K562 (cell line): ENCODE results near the gene ZNF598. TPM values are rescaled to one million over a fixed set of nuclear protein-coding genes. Genes with fewer than 3 reads are reported as not detected.
A peak's percentile ranks its signal among the peaks of the same experiment; 100 is the strongest.

Experiments
- ATAC-seq: fragments of 200-7000 bp; cut with Tn5 transposase; 3 replicates; pipeline ENCODE4 v1.9.1; 2020; ENCODE audit warnings: moderate library complexity
- BruUV-seq: library from RNA; stranded (reverse); fragments of 400-500 nt; replicated peaks from 2 replicates; lab custom pipeline; 2021; lab: Mats Ljungman, UMichigan
- CTCF ChIA-PET: fragments of 300-600 bp; formaldehyde crosslinking; extraction: SDS; loops from one replicate; lab custom pipeline; 2021; ENCODE audit warnings: low intra/inter-chr PET ratio; lab: Yijun Ruan, JAX
- POLR2A ChIA-PET: fragments of 300-600, 350-650 bp; sonication (Branson Sonifier 250); formaldehyde crosslinking; extraction: SDS; loops from one replicate; lab custom pipeline; 2021; ENCODE audit warnings: antibody characterized with exemption, inconsistent platforms; lab: Yijun Ruan, JAX
- DNase-seq, 4 experiments: peaks; one replicate each; pipeline versions ENCODE4 v3.0.0 to v3.0.0-alpha.2; 2011 to 2018; ENCODE audit warnings: low spot score in 3 of 4, mixed read lengths in 3 of 4; ENCODE audit errors: extremely low read depth in 1 of 4
- FAIRE-seq: peaks from 2 replicates; lab custom pipeline; 2011; peaks lifted over from hg19 to GRCh38; lab: Jason Lieb, UNC
- H2AFZ ChIP-seq: 2 replicates; pipeline ENCODE4 v1.6.0; 2011; ENCODE audit warnings: low read depth, low read length, control low read depth, inconsistent platforms
- H3K27ac ChIP-seq: fragments of 200-600 bp; 3 replicates; pipeline ENCODE4 v1.8.0; 2011; ENCODE audit warnings: low read depth, mild to moderate bottlenecking, control low read depth, inconsistent platforms, low read length, moderate library complexity, mixed read lengths; ENCODE audit errors: extremely low read depth
- H3K27me3 ChIP-seq, 2 experiments: fragments of 300-600 bp in 1 of 2; 2 replicates in 1 of 2; 3 replicates in 1 of 2; pipeline versions ENCODE4 v1.6.0 to v1.8.0; 2011; ENCODE audit warnings: inconsistent platforms in 2 of 2, low read length in 2 of 2, mild to moderate bottlenecking in 1 of 2, mixed read lengths in 1 of 2, moderate library complexity in 1 of 2; ENCODE audit not compliant: control insufficient read depth in 2 of 2, insufficient read depth in 2 of 2
- H3K36me3 ChIP-seq: fragments of 300-600 bp; 3 replicates; pipeline ENCODE4 v1.8.0; 2011; ENCODE audit warnings: mild to moderate bottlenecking, low read length, inconsistent platforms; ENCODE audit not compliant: control insufficient read depth, insufficient read depth
- H3K4me1 ChIP-seq, 2 experiments: fragments of 200-600 bp in 1 of 2; replicated peaks in 1 of 2; 2 replicates in 1 of 2; 3 replicates in 1 of 2; pipeline versions ENCODE4 v1.5.1 to v1.8.0; 2011; ENCODE audit warnings: inconsistent platforms in 2 of 2, low read length in 2 of 2, mild to moderate bottlenecking in 1 of 2, mixed read lengths in 1 of 2, moderate library complexity in 1 of 2; ENCODE audit not compliant: control insufficient read depth in 2 of 2, insufficient read depth in 2 of 2
- H3K4me2 ChIP-seq: 2 replicates; pipeline ENCODE4 v1.6.1; 2011; ENCODE audit warnings: low read length, control low read depth, inconsistent platforms, mixed read lengths; ENCODE audit not compliant: insufficient read depth
- H3K4me3 ChIP-seq: fragments of 200-600 bp; sonication (generic), shearing (Covaris generic); 2 replicates; pipeline ENCODE4 v1.5.1; 2016; ENCODE audit warnings: control low read depth, inconsistent platforms
- H3K79me2 ChIP-seq: fragments of 200-600 bp; 3 replicates; pipeline ENCODE4 v1.8.0; 2011; ENCODE audit warnings: low read length, inconsistent platforms; ENCODE audit not compliant: control insufficient read depth, insufficient read depth
- H3K9ac ChIP-seq, 2 experiments: 2 replicates each; pipeline versions ENCODE4 v1.6.0 to v1.6.1; 2011; ENCODE audit warnings: low read depth in 2 of 2, low read length in 2 of 2, control low read depth in 1 of 2, inconsistent platforms in 1 of 2, mild to moderate bottlenecking in 1 of 2, mixed read lengths in 1 of 2; ENCODE audit not compliant: insufficient read depth in 1 of 2
- H3K9me1 ChIP-seq: one replicate; pipeline ENCODE4 v1.6.0; 2011; ENCODE audit warnings: inconsistent platforms, mild to moderate bottlenecking, low read length, moderate library complexity; ENCODE audit not compliant: control insufficient read depth, insufficient read depth
- H3K9me3 ChIP-seq: replicated peaks from 2 replicates; pipeline ENCODE4 v1.5.1; 2011; ENCODE audit warnings: low read depth, low read length, inconsistent platforms; ENCODE audit not compliant: control insufficient read depth, insufficient read depth
- H4K20me1 ChIP-seq: replicated peaks from 2 replicates; pipeline ENCODE4 v1.6.1; 2011; ENCODE audit warnings: low read length, inconsistent platforms, mixed read lengths; ENCODE audit not compliant: control insufficient read depth, insufficient read depth
- DDX20 ChIP-seq: fragments of 450-650 bp; IDR thresholded peaks from 2 replicates; pipeline ENCODE4 v1.6.1; 2016; ENCODE audit warnings: missing genetic modification characterization, low read depth, mild to moderate bottlenecking, missing compliant biosample characterization, moderate library complexity
- EP300 ChIP-seq: IDR thresholded peaks from 2 replicates; pipeline ENCODE4 v1.6.1; 2012; ENCODE audit warnings: low read length, improper control_type of control experiment
- NFIX ChIP-seq: fragments of 250-450 bp; sonication (Bioruptor Pico); IDR thresholded peaks from 2 replicates; pipeline ENCODE4 v1.4.0; 2020; ENCODE audit warnings: low read depth, mild to moderate bottlenecking, moderate library complexity
- ZNF239 ChIP-seq: fragments of 250-450 bp; sonication (Bioruptor Pico); IDR thresholded peaks from 2 replicates; pipeline ENCODE4 v1.4.0; 2020; ENCODE audit warnings: mild to moderate bottlenecking
- ZNF253 ChIP-seq: fragments of 250-450 bp; sonication (Bioruptor Pico); conservative IDR thresholded peaks from 2 replicates; pipeline ENCODE4 v1.6.1; 2021; ENCODE audit warnings: mild to moderate bottlenecking
- ZNF431 ChIP-seq: sonication (generic); formaldehyde crosslinking; IDR thresholded peaks from 2 replicates; pipeline ENCODE4 v1.8.0; 2022; ENCODE audit warnings: mild to moderate bottlenecking, missing genetic modification reagents
- ZNF707 ChIP-seq: fragments of 250-450 bp; sonication (Bioruptor Pico); conservative IDR thresholded peaks from 2 replicates; pipeline ENCODE4 v1.8.0; 2022; ENCODE audit warnings: inconsistent platforms, mild to moderate bottlenecking, moderate library complexity
- ZNF785 ChIP-seq: fragments of 250-450 bp; sonication (Bioruptor Pico); IDR thresholded peaks from 2 replicates; pipeline ENCODE4 v1.4.0; 2020; ENCODE audit warnings: mild to moderate bottlenecking
- WGBS: fragments of 100-300 bp; shearing (Covaris generic); methylation state at CpG from one replicate; pipeline ENCODE4 v1.1.6; 2016; ENCODE audit warnings: low coverage, mixed read lengths; ENCODE audit not compliant: insufficient coverage; ENCODE audit errors: missing lambda C conversion rate; 5-methylcytosine and 5-hydroxymethylcytosine counted together
- in situ Hi-C: fragments of 300-500 bp; cut with MboI; formaldehyde crosslinking; loops from 4 replicates; pipeline ENCODE4 v1.15.0; 2018; ENCODE audit warnings: inconsistent platforms, mixed read lengths
- intact Hi-C: fragments of 100-400 bp; cut with micrococcal nuclease; formaldehyde crosslinking; loops from 2 replicates; pipeline ENCODE4 v1.14.2; 2022
- polyA plus RNA-seq, 8 experiments: library from polyadenylated mRNA; depleted of rRNA in 4 of 8; stranded (reverse) in 5 of 8; unstranded in 3 of 8; fragments of >200 nt; fragmentation: Nextera tagmentation in 2 of 8; fragmentation: Illumina TruSeq in 1 of 8; extraction: Ambion mirVana in 2 of 8; extraction: Trizol in 1 of 8; gene quantifications; 2 replicates each; pipeline versions ENCODE4 v1.2.1 to v1.2.3, GENCODE V29; 2011 to 2014; ENCODE audit warnings: inconsistent platforms in 1 of 8, missing spikeins in 1 of 8
- total RNA-seq, 7 experiments: library from RNA; depleted of rRNA in 6 of 7; stranded (reverse); fragments of >200 nt in 6 of 7; fragmentation: Illumina TruSeq in 2 of 7; extraction: Trizol in 2 of 7; gene quantifications; 2 replicates each; pipeline versions ENCODE4 v1.2.1 to v1.2.3, GENCODE V29; 2011 to 2021; ENCODE audit warnings: low replicate concordance in 1 of 7
- TF ChIP-seq, protein P1 (sequence below): sonication (generic); formaldehyde crosslinking; IDR thresholded peaks from 2 replicates; pipeline ENCODE4 v1.8.0; 2023; ENCODE audit warnings: missing genetic modification reagents, mild to moderate bottlenecking, borderline replicate concordance
- TF ChIP-seq, protein P2 (sequence below): fragments of 250-450 bp; sonication (Bioruptor Pico); IDR thresholded peaks from 2 replicates; pipeline ENCODE4 v1.4.0; 2020; ENCODE audit warnings: mild to moderate bottlenecking, moderate library complexity, borderline replicate concordance
- TF ChIP-seq, protein P3 (sequence below): fragments of 200-800 bp; sonication (Bioruptor generic); IDR thresholded peaks from 2 replicates; pipeline ENCODE4 v1.6.1; 2017; ENCODE audit warnings: missing genetic modification characterization, missing compliant biosample characterization

The ZNF598 gene
- total and polyA plus RNA-seq, 9 of the 15 experiments (the other 6 are each of a cell fraction or from before 2014, with no cell fraction given): 0.11 to 115 (median 29.6) TPM

DNA sequence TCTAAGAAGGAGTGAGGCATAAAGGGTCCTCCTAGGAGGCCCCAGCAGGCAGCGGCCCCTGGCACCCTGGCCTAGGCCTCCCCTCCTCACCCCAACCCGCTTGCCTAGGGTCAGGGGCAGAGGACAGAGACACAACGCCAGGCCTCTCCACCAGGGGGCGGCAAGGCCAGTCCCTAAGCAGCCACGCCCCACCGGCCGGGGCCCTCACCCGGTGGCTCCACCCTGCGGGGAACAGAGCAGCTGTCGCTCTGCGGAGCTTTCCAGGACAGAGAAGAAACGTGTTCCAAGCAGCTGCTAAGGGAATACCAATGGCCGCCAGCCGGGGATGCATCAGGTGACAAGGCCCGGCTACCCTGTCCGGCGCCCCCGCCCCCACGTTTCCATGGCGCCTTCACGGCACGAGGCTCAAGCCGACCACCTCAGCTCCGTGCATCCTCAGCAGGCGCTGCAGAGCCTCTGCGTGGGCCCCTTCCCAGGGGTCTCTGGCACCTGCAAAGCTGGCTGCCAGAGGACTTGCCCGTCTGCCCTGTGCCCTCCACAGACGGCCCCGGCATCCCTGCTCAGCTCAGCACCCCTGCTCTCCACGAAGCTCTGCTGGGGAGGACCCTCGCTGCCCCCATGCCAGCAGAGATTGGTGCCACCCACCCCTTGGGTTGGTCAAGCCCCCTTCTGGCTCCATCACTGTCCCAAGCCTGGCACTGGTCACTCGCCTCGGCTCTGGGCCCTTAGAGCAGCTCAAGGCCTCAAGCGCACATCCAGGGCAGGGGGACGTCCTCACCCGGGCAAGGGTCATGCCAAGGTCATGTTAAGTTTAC, 5.6 kb downstream of the ZNF598 start:
- H3K9me1 ChIP-seq: peaks cover 19% of the 10 kb centered on the region
- H4K20me1 ChIP-seq: peaks cover 46% of the 10 kb centered on the region
- DNase-seq (peak; percentile 84 to 97 (median 91)), FAIRE-seq (peak; percentile 96), ATAC-seq (peak; percentile 93)
- H3K79me2 ChIP-seq: peaks cover 68% of the 10 kb centered on the region
- peaks cover 20 to 94% of the 10 kb centered on the region in 2 experiments for H3K4me1 ChIP-seq
- H3K27ac ChIP-seq: peak overlapping the region; percentile 47; the same call in 1 of the 3 replicates
- CTCF ChIA-PET: interaction anchor here (0.6 to 0.8 kb wide), 2 partner anchors 149 to 498 kb away, joined by 3 to 4 read pairs; no protein-coding TSS in a partner anchor
- WGBS: 16% methylated on average over 31 of the region's 36 CpGs
- intact Hi-C loops (no loop called here), in situ Hi-C loops (no loop called here)
- no TSS peak for BruUV-seq
- no peaks in the 10 kb centered on the region for H3K27me3 ChIP-seq
- peaks cover 88% of the 10 kb centered on the region; the same call in 2 of the 3 replicates for H3K36me3 ChIP-seq
- peak overlapping the region; percentile 34 for H3K4me2 ChIP-seq
- H3K9ac ChIP-seq: peak overlapping the region; percentile 1 to 80; a peak in 3 of 4 replicates
- H3K4me3 ChIP-seq: no peak overlapping the region
- no peaks in the 10 kb centered on the region for H3K9me3 ChIP-seq
- H2AFZ ChIP-seq: no peak overlapping the region
- POLR2A ChIA-PET: interaction anchor here (0.6 to 3.0 kb wide), 18 partner anchors 9 to 512 kb away, joined by 3 to 12 read pairs (median 4); partner anchors contain the start of genes ECI1, GFER, NPW and RPS2
- TF ChIP-seq ZNF253 (CRISPR knock-in tag) (no peak), DDX20 (tag) (no peak), NFIX (CRISPR knock-in tag) (no peak), ZNF785 (CRISPR knock-in tag) (no peak), ZNF239 (no peak), ZNF707 (CRISPR knock-in tag) (no peak), EP300 (0 out of 2 replicates have a peak, but pooled peaks have one; percentile 5), ZNF431 (no peak)
- TF ChIP-seq, protein P1, sequence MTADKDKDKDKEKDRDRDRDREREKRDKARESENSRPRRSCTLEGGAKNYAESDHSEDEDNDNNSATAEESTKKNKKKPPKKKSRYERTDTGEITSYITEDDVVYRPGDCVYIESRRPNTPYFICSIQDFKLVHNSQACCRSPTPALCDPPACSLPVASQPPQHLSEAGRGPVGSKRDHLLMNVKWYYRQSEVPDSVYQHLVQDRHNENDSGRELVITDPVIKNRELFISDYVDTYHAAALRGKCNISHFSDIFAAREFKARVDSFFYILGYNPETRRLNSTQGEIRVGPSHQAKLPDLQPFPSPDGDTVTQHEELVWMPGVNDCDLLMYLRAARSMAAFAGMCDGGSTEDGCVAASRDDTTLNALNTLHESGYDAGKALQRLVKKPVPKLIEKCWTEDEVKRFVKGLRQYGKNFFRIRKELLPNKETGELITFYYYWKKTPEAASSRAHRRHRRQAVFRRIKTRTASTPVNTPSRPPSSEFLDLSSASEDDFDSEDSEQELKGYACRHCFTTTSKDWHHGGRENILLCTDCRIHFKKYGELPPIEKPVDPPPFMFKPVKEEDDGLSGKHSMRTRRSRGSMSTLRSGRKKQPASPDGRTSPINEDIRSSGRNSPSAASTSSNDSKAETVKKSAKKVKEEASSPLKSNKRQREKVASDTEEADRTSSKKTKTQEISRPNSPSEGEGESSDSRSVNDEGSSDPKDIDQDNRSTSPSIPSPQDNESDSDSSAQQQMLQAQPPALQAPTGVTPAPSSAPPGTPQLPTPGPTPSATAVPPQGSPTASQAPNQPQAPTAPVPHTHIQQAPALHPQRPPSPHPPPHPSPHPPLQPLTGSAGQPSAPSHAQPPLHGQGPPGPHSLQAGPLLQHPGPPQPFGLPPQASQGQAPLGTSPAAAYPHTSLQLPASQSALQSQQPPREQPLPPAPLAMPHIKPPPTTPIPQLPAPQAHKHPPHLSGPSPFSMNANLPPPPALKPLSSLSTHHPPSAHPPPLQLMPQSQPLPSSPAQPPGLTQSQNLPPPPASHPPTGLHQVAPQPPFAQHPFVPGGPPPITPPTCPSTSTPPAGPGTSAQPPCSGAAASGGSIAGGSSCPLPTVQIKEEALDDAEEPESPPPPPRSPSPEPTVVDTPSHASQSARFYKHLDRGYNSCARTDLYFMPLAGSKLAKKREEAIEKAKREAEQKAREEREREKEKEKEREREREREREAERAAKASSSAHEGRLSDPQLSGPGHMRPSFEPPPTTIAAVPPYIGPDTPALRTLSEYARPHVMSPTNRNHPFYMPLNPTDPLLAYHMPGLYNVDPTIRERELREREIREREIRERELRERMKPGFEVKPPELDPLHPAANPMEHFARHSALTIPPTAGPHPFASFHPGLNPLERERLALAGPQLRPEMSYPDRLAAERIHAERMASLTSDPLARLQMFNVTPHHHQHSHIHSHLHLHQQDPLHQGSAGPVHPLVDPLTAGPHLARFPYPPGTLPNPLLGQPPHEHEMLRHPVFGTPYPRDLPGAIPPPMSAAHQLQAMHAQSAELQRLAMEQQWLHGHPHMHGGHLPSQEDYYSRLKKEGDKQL (CRISPR knock-in tag): no peak
- TF ChIP-seq, protein P2, sequence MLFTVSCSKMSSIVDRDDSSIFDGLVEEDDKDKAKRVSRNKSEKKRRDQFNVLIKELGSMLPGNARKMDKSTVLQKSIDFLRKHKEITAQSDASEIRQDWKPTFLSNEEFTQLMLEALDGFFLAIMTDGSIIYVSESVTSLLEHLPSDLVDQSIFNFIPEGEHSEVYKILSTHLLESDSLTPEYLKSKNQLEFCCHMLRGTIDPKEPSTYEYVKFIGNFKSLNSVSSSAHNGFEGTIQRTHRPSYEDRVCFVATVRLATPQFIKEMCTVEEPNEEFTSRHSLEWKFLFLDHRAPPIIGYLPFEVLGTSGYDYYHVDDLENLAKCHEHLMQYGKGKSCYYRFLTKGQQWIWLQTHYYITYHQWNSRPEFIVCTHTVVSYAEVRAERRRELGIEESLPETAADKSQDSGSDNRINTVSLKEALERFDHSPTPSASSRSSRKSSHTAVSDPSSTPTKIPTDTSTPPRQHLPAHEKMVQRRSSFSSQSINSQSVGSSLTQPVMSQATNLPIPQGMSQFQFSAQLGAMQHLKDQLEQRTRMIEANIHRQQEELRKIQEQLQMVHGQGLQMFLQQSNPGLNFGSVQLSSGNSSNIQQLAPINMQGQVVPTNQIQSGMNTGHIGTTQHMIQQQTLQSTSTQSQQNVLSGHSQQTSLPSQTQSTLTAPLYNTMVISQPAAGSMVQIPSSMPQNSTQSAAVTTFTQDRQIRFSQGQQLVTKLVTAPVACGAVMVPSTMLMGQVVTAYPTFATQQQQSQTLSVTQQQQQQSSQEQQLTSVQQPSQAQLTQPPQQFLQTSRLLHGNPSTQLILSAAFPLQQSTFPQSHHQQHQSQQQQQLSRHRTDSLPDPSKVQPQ (CRISPR knock-in tag): no peak
- TF ChIP-seq, protein P3, sequence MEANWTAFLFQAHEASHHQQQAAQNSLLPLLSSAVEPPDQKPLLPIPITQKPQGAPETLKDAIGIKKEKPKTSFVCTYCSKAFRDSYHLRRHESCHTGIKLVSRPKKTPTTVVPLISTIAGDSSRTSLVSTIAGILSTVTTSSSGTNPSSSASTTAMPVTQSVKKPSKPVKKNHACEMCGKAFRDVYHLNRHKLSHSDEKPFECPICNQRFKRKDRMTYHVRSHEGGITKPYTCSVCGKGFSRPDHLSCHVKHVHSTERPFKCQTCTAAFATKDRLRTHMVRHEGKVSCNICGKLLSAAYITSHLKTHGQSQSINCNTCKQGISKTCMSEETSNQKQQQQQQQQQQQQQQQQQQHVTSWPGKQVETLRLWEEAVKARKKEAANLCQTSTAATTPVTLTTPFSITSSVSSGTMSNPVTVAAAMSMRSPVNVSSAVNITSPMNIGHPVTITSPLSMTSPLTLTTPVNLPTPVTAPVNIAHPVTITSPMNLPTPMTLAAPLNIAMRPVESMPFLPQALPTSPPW (CRISPR knock-in tag): peak; percentile 47; the same call in 1 of the 2 replicates
